ENCODE measurements around the gene GLIPR2. TPM values are rescaled to one million over a fixed set of nuclear protein-coding genes. Genes with fewer than 3 reads are reported as not detected.

The GLIPR2 gene
- polyA plus RNA-seq, 4 donors, result 40.6 to 46.8 (median 43.8) TPM

GRCh38 chr9:36190388-36191289, 54.1 kb downstream of the GLIPR2 start, which contains the start of gene CLTA:
TSS of gene CLTA (plus strand) at chr9:36190921. CDS start at chr9:36191057, 136 bp downstream.
- peak; percentile 87 to 97 (median 94) for DNase-seq (ENCODE audit: low read depth in 4 of 4, low spot score in 3 of 4)

GRCh38 chr9:36191290-36191645, 54.7 kb downstream of the GLIPR2 start:
- no peak for DNase-seq (ENCODE audit: low read depth in 4 of 4, low spot score in 3 of 4)

- DNase-seq (ENCODE audit: low read depth in 4 of 4, low spot score in 3 of 4), result no peak
Measured at GRCh38 chr9:36191686-36192085, 55.2 kb downstream of the GLIPR2 start.

- DNase-seq (ENCODE audit: low read depth in 4 of 4, low spot score in 3 of 4), result peak in 1 of 4 donors; percentile 43
Measured at GRCh38 chr9:36192196-36192595, 55.7 kb downstream of the GLIPR2 start.

- DNase-seq (ENCODE audit: low read depth in 4 of 4, low spot score in 3 of 4), result no peak
Measured at GRCh38 chr9:36193023-36193422, 56.5 kb downstream of the GLIPR2 start.

GRCh38 chr9:36194326-36195000, 57.9 kb downstream of the GLIPR2 start:
- DNase-seq (ENCODE audit: low read depth in 4 of 4, low spot score in 3 of 4), result no peak

- DNase-seq (ENCODE audit: low read depth in 4 of 4, low spot score in 3 of 4), result no peak
Measured at GRCh38 chr9:36204906-36205547, 68.5 kb downstream of the GLIPR2 start.

GRCh38 chr9:36207016-36207415, 70.5 kb downstream of the GLIPR2 start:
- no peak for DNase-seq (ENCODE audit: low read depth in 4 of 4, low spot score in 3 of 4)

GRCh38 chr9:36207546-36208012, 71.0 kb downstream of the GLIPR2 start:
- no peak for DNase-seq (ENCODE audit: low read depth in 4 of 4, low spot score in 3 of 4)

GRCh38 chr9:36208521-36209253, 72.2 kb downstream of the GLIPR2 start:
- no peak for DNase-seq (ENCODE audit: low read depth in 4 of 4, low spot score in 3 of 4)

- no peak for DNase-seq (ENCODE audit: low read depth in 4 of 4, low spot score in 3 of 4)
Measured at GRCh38 chr9:36210722-36211121, 74.2 kb downstream of the GLIPR2 start.

GRCh38 chr9:36211510-36211909, 75.0 kb downstream of the GLIPR2 start:
- no peak for DNase-seq (ENCODE audit: low read depth in 4 of 4, low spot score in 3 of 4)

- no peak for DNase-seq (ENCODE audit: low read depth in 4 of 4, low spot score in 3 of 4)
Measured at GRCh38 chr9:36213387-36213786, 76.9 kb downstream of the GLIPR2 start.

Other genes with a start within 250 kb of the GLIPR2 start
- under 1 TPM in 3 of 4 donors, not detected in 1; 0.35 to 0.60 (median 0.43) TPM for gene HRCT1, start 230.5 kb upstream of the GLIPR2 start, polyA plus RNA-seq (ENCODE audit: insufficient read length in 4 of 4)
- gene SPAAR, start 227.2 kb upstream of the GLIPR2 start, polyA plus RNA-seq (ENCODE audit: insufficient read length in 4 of 4), result 1 to 10 TPM; 1.3 to 1.6 (median 1.6) TPM
- gene OR2S2, start 178.6 kb upstream of the GLIPR2 start, polyA plus RNA-seq (ENCODE audit: insufficient read length in 4 of 4), result not detected
- 10 to 100 TPM; 28.3 to 34.0 (median 32.5) TPM for gene RECK, start 99.8 kb upstream of the GLIPR2 start, polyA plus RNA-seq (ENCODE audit: insufficient read length in 4 of 4)
- under 1 TPM; 0.18 to 0.37 (median 0.32) TPM for gene CCIN, start 32.7 kb downstream of the GLIPR2 start, polyA plus RNA-seq (ENCODE audit: insufficient read length in 4 of 4)
- 100 to 1,000 TPM; 274 to 298 (median 291) TPM for gene CLTA, start 54.2 kb downstream of the GLIPR2 start, polyA plus RNA-seq (ENCODE audit: insufficient read length in 4 of 4)
- 10 to 100 TPM; 18.6 to 20.4 (median 19.6) TPM for gene GNE, start 121.7 kb downstream of the GLIPR2 start, polyA plus RNA-seq (ENCODE audit: insufficient read length in 4 of 4)